GM12878 (cell line): ENCODE data around the gene SLC12A7. TPM values are rescaled to one million over a fixed set of nuclear protein-coding genes. Genes with fewer than 3 reads are reported as not detected.

Experiments used
- ATAC-seq: fragments of 200-7000 bp; cut with Tn5 transposase; 3 replicates; pipeline ENCODE4 v1.9.1; 2020; ENCODE audit warnings: mild to moderate bottlenecking, moderate library complexity
- BruUV-seq: library from RNA; stranded (reverse); fragments of 400-500 nt; replicated peaks from 2 replicates; lab custom pipeline; 2021; lab: Mats Ljungman, UMichigan
- CTCF ChIA-PET: fragments of 300-600 bp; sonication (Branson Sonifier 250); formaldehyde crosslinking; extraction: SDS; loops from one replicate; lab custom pipeline; 2021; ENCODE audit warnings: inconsistent platforms; lab: Yijun Ruan, JAX
- POLR2A ChIA-PET: fragments of 350-600 bp; formaldehyde crosslinking; extraction: SDS; loops from one replicate; lab custom pipeline; 2021; ENCODE audit warnings: inconsistent platforms; lab: Charles Lee
- RAD21 ChIA-PET: fragments of 300-600 bp; sonication (Branson Sonifier 250); formaldehyde crosslinking; loops from one replicate; lab custom pipeline; 2023; ENCODE audit warnings: antibody characterized with exemption; ENCODE audit not compliant: unreplicated experiment; lab: Charles Lee
- SMC1A ChIA-PET: fragments of 300-600 bp; sonication (Branson Sonifier 250); formaldehyde crosslinking; loops from one replicate; lab custom pipeline; 2023; ENCODE audit not compliant: unreplicated experiment, uncharacterized antibody; lab: Charles Lee
- DNase-seq: peaks from one replicate; pipeline ENCODE4 v3.0.0-alpha.2; 2011; ENCODE audit warnings: low read depth, low spot score
- FAIRE-seq: peaks from 3 replicates; lab custom pipeline; 2011; peaks lifted over from hg19 to GRCh38; lab: Jason Lieb, UNC
- H2AFZ ChIP-seq: 2 replicates; pipeline ENCODE4 v1.6.0; 2011; ENCODE audit warnings: low read depth, low read length, control low read depth; ENCODE audit not compliant: control insufficient read depth
- H3K27ac ChIP-seq: 2 replicates; pipeline ENCODE4 v1.5.1; 2011; ENCODE audit warnings: control low read depth; ENCODE audit not compliant: control insufficient read depth, insufficient read depth
- H3K27me3 ChIP-seq, 2 experiments: replicated peaks in 1 of 2; 2 replicates each; pipeline versions ENCODE4 v1.6.0 to v1.6.1; 2011; ENCODE audit warnings: low read length in 1 of 2; ENCODE audit not compliant: control insufficient read depth in 2 of 2, insufficient read depth in 2 of 2
- H3K36me3 ChIP-seq, 2 experiments: 2 replicates each; pipeline ENCODE4 v1.5.1; 2011; ENCODE audit warnings: low read length in 1 of 2; ENCODE audit not compliant: control insufficient read depth in 2 of 2, insufficient read depth in 2 of 2
- H3K4me1 ChIP-seq: 2 replicates; pipeline ENCODE4 v1.6.1; 2011; ENCODE audit warnings: mild to moderate bottlenecking, low read length, moderate library complexity, mixed read lengths; ENCODE audit not compliant: control insufficient read depth, insufficient read depth
- H3K4me2 ChIP-seq: 2 replicates; pipeline ENCODE4 v1.6.0; 2011; ENCODE audit warnings: control low read depth; ENCODE audit not compliant: control insufficient read depth, insufficient read depth
- H3K4me3 ChIP-seq: fragments of 200-600 bp; sonication (generic); 2 replicates; pipeline ENCODE4 v1.5.1; 2016
- H3K79me2 ChIP-seq: 2 replicates; pipeline ENCODE4 v1.6.0; 2011; ENCODE audit warnings: low read length; ENCODE audit not compliant: control insufficient read depth, insufficient read depth
- H3K9ac ChIP-seq: 2 replicates; pipeline ENCODE4 v1.8.0; 2011; ENCODE audit warnings: low read length, control low read depth, mixed read lengths; ENCODE audit not compliant: control insufficient read depth, insufficient read depth
- H3K9me3 ChIP-seq: replicated peaks from 3 replicates; pipeline ENCODE4 v1.5.1; 2011; ENCODE audit warnings: mild to moderate bottlenecking, low read length; ENCODE audit not compliant: control insufficient read depth, insufficient read depth
- H4K20me1 ChIP-seq: 2 replicates; pipeline ENCODE4 v1.6.0; 2011; ENCODE audit not compliant: control insufficient read depth, insufficient read depth
- CBX3 ChIP-seq: fragments of 200-600 bp; sonication (generic); IDR thresholded peaks from 2 replicates; pipeline ENCODE4 v1.6.1; 2016; ENCODE audit warnings: low read depth, borderline replicate concordance
- CHD1 ChIP-seq: IDR thresholded peaks from 2 replicates; pipeline ENCODE4 v1.6.1; 2012; ENCODE audit warnings: low read depth, low read length, improper control_type of control experiment
- PRDM15 ChIP-seq: fragments of 450-650 bp; formaldehyde crosslinking; IDR thresholded peaks from 2 replicates; pipeline ENCODE4 v1.4.0; 2020; ENCODE audit warnings: mild to moderate bottlenecking, moderate library complexity
- SREBF1 ChIP-seq: IDR thresholded peaks from 2 replicates; pipeline ENCODE4 v1.6.1; 2012; ENCODE audit warnings: mild to moderate bottlenecking, low read length
- WGBS: methylation state at CpG from one replicate; pipeline ENCODE4 v1.1.6; 2016; ENCODE audit warnings: low lambda C conversion rate; ENCODE audit not compliant: insufficient replicate concordance, insufficient coverage; ENCODE audit errors: missing lambda C conversion rate; 5-methylcytosine and 5-hydroxymethylcytosine counted together
- in situ Hi-C: fragments of 300-500 bp; cut with MboI; formaldehyde crosslinking; loops from 9 replicates; pipeline ENCODE4 v1.14.3; 2018; ENCODE audit warnings: mixed read lengths
- intact Hi-C: fragments of 100-400 bp; cut with micrococcal nuclease; formaldehyde crosslinking; loops from one replicate; pipeline ENCODE4 v1.14.2; 2022; ENCODE audit not compliant: unreplicated experiment
- polyA plus RNA-seq, 11 experiments: library from polyadenylated mRNA; depleted of rRNA in 4 of 11; unstranded in 6 of 11; stranded (reverse) in 5 of 11; fragments of >200 nt; fragmentation: Nextera tagmentation in 4 of 11; fragmentation: Illumina TruSeq in 1 of 11; extraction: Ambion mirVana in 4 of 11; extraction: Trizol in 1 of 11; gene quantifications; 1 replicate in 1 of 11; 2 replicates in 10 of 11; pipeline versions ENCODE4 v1.2.1 to v1.2.3, GENCODE V29; 2011 to 2016; ENCODE audit warnings: inconsistent platforms in 2 of 11, missing spikeins in 2 of 11, low read depth in 1 of 11
- total RNA-seq, 4 experiments: library from RNA; depleted of rRNA in 3 of 4; stranded (reverse); fragments of >200 nt in 3 of 4; fragmentation: Illumina TruSeq in 1 of 4; extraction: Trizol in 1 of 4; gene quantifications; 2 replicates each; pipeline versions ENCODE4 v1.2.1 to v1.2.3, GENCODE V29; 2013 to 2021
- TF ChIP-seq, protein P1 (sequence below): fragments of 450-650 bp; IDR thresholded peaks from 2 replicates; pipeline ENCODE4 v1.6.1; 2018; ENCODE audit warnings: borderline replicate concordance, mild to moderate bottlenecking; ENCODE audit not compliant: partially characterized antibody
- TF ChIP-seq, protein P2 (sequence below): IDR thresholded peaks from 2 replicates; pipeline ENCODE4 v1.6.1; 2012; ENCODE audit warnings: mild to moderate bottlenecking, low read depth, low read length

SLC12A7 gene
- total and polyA plus RNA-seq, 10 of the 15 experiments (the other 5 are each of a cell fraction or from before 2014, with no cell fraction given): 0.10 to 10.0 (median 2.9) TPM

DNA sequence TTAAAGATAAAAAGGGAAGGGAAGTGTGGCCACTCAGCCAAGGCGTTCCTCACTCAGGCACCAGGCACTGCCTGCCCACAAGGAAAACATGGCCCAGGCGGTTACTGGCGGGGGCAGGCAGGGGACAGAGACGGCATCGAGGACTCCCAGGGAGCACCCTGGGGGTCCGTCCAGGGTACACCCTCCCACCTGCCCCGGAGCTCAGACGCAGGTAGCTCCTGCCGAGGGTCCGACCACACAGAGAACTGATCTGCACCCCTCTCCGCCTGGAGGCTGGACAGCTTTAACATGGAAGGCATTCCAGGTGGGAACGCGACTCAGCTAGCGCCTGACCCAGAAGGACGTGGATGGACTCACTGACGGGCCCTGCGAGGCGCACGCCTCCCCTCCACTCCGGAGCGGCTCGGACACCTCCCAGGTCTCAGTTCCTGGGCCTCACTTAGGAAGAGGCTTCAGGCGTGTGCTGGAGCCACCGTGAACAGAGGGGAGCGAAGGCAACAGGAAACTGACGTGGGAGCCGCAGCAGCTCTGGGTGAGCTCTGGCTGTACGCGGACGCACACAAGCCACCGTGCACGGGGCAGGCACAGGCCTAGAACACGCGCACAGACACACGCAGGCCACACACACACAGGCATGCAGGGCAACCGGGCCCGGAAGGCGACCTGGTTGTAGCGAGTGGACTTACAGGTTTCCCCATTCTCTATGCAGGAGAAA lies 55.8 kb downstream of the SLC12A7 start:
- no peak overlapping the region for H2AFZ ChIP-seq
- SMC1A ChIA-PET: no interaction called here
- no peak overlapping the region for H3K9ac ChIP-seq
- in situ Hi-C loops: no loop called here
- no peaks in the 10 kb centered on the region for H4K20me1 ChIP-seq
- H3K27ac ChIP-seq: no peak overlapping the region
- BruUV-seq: no TSS peak
- CTCF ChIA-PET: no interaction called here
- FAIRE-seq (no peak), DNase-seq (no peak)
- H3K9me3 ChIP-seq: no peaks in the 10 kb centered on the region
- H3K4me3 ChIP-seq: no peak overlapping the region
- 67% methylated on average over 39 of the region's 39 CpGs for WGBS
- no peaks in the 10 kb centered on the region for H3K4me1 ChIP-seq
- H3K36me3 ChIP-seq: no peaks in the 10 kb centered on the region; a peak in 1 of 4 replicates
- H3K79me2 ChIP-seq: no peaks in the 10 kb centered on the region
- RAD21 ChIA-PET: no interaction called here
- POLR2A ChIA-PET: interaction anchor here (1.1 kb wide), 1 partner anchor 83 kb away, joined by 3 read pairs; no protein-coding TSS in a partner anchor
- H3K27me3 ChIP-seq: no peaks in the 10 kb centered on the region
- TF ChIP-seq, protein P1, sequence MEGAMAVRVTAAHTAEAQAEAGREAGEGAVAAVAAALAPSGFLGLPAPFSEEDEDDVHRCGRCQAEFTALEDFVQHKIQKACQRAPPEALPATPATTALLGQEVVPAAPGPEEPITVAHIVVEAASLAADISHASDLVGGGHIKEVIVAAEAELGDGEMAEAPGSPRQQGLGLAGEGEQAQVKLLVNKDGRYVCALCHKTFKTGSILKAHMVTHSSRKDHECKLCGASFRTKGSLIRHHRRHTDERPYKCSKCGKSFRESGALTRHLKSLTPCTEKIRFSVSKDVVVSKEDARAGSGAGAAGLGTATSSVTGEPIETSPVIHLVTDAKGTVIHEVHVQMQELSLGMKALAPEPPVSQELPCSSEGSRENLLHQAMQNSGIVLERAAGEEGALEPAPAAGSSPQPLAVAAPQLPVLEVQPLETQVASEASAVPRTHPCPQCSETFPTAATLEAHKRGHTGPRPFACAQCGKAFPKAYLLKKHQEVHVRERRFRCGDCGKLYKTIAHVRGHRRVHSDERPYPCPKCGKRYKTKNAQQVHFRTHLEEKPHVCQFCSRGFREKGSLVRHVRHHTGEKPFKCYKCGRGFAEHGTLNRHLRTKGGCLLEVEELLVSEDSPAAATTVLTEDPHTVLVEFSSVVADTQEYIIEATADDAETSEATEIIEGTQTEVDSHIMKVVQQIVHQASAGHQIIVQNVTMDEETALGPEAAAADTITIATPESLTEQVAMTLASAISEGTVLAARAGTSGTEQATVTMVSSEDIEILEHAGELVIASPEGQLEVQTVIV: no peak
- no peak for TF ChIP-seq CBX3
- TF ChIP-seq SREBF1: no peak
- TF ChIP-seq, protein P2, sequence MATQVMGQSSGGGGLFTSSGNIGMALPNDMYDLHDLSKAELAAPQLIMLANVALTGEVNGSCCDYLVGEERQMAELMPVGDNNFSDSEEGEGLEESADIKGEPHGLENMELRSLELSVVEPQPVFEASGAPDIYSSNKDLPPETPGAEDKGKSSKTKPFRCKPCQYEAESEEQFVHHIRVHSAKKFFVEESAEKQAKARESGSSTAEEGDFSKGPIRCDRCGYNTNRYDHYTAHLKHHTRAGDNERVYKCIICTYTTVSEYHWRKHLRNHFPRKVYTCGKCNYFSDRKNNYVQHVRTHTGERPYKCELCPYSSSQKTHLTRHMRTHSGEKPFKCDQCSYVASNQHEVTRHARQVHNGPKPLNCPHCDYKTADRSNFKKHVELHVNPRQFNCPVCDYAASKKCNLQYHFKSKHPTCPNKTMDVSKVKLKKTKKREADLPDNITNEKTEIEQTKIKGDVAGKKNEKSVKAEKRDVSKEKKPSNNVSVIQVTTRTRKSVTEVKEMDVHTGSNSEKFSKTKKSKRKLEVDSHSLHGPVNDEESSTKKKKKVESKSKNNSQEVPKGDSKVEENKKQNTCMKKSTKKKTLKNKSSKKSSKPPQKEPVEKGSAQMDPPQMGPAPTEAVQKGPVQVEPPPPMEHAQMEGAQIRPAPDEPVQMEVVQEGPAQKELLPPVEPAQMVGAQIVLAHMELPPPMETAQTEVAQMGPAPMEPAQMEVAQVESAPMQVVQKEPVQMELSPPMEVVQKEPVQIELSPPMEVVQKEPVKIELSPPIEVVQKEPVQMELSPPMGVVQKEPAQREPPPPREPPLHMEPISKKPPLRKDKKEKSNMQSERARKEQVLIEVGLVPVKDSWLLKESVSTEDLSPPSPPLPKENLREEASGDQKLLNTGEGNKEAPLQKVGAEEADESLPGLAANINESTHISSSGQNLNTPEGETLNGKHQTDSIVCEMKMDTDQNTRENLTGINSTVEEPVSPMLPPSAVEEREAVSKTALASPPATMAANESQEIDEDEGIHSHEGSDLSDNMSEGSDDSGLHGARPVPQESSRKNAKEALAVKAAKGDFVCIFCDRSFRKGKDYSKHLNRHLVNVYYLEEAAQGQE: no peak
- no peak for TF ChIP-seq PRDM15
- no peak for TF ChIP-seq CHD1
- TF ChIP-seq, all 136 proteins: peak for 0
- intact Hi-C loops: no loop called here
- no peak overlapping the region for H3K4me2 ChIP-seq
- no peak for ATAC-seq
